ENCODE results near the gene SLC9A2.

DNA sequence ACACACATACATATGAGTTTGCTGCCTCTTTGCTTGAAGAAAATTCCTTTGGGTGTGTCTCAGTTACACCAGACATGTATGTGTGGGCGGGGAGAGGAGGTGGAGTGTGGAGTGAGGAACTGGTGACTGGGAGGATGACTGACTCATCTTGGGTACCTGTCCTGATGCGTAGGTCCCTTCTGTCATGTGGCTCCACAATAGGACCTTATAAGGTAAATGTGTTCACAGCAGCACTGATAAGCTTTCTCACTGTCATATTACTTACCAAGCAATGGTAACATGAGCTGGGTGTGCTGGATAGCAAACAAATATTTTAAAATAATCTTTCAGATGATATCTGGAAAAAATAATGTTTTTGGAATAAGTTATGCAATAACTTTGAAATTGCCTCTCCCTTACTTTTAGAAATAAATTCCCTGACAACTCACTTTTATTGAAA lies 45.1 kb downstream of the SLC9A2 start:
- TF ChIP-seq, protein P1, sequence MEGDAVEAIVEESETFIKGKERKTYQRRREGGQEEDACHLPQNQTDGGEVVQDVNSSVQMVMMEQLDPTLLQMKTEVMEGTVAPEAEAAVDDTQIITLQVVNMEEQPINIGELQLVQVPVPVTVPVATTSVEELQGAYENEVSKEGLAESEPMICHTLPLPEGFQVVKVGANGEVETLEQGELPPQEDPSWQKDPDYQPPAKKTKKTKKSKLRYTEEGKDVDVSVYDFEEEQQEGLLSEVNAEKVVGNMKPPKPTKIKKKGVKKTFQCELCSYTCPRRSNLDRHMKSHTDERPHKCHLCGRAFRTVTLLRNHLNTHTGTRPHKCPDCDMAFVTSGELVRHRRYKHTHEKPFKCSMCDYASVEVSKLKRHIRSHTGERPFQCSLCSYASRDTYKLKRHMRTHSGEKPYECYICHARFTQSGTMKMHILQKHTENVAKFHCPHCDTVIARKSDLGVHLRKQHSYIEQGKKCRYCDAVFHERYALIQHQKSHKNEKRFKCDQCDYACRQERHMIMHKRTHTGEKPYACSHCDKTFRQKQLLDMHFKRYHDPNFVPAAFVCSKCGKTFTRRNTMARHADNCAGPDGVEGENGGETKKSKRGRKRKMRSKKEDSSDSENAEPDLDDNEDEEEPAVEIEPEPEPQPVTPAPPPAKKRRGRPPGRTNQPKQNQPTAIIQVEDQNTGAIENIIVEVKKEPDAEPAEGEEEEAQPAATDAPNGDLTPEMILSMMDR (conservative IDR thresholded peaks at IDR 0.05; ENCODE audit: low read depth, low read length): no peak
- no peak for TF ChIP-seq EZH2 (IDR thresholded peaks at IDR 0.05; ENCODE audit: low read length, unreplicated experiment)
- no peak for TF ChIP-seq EZH2phosphoT487 (IDR thresholded peaks at IDR 0.05; ENCODE audit: borderline replicate concordance, low read length)

All from PC-3 (cell line).